ENCODE results near the gene MINK1. TPM values are rescaled to one million over a fixed set of nuclear protein-coding genes. Genes with fewer than 3 reads are reported as not detected.
A peak's percentile ranks its signal among the peaks of the same experiment; 100 is the strongest.

Gene MINK1
- total and polyA plus RNA-seq, 10 of the 15 experiments (the other 5 are each of a cell fraction or from before 2014, with no cell fraction given) = 0.08 to 55.6 (median 15.0) TPM

DNA sequence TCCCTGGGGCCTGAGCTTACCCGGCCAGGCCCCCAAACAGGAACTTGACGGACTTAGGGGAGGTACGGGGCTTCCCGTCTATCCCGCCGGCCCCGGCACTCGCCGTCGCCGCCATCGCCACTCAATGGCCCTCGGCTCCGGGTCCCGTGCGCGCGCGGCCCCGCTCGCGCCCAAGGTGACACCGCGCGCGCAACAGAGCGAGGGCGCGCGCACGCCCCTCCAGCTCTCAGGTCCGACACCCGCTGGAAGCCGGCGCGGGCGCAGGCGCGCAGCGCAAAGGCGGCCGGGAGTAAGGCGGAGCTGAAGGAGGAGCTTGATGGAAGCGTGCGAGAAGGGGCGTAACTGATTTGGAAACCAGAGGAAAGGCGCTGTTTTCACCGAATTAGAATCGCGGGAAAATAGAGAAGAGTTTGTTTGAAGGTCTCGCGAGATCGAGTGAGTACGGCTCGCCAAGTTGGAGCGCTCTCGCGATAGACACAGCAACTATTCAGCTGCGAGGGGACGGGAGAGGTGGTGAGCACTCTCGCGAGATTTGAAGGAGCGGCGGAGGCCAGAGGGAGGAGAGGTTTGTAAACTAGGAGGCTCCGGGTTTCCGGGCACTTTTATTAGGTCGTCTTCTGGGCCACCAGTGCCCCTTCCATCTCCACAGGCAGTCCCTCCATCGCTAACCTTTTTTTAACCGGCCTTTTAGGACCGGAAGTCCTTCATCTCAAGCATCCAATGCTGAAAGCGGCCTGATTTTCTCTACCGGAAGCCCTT, 106.8 kb downstream of the MINK1 start, which contains the start of the genes RNF167 and SLC25A11 (continued):
- TF ChIP-seq, protein P1, sequence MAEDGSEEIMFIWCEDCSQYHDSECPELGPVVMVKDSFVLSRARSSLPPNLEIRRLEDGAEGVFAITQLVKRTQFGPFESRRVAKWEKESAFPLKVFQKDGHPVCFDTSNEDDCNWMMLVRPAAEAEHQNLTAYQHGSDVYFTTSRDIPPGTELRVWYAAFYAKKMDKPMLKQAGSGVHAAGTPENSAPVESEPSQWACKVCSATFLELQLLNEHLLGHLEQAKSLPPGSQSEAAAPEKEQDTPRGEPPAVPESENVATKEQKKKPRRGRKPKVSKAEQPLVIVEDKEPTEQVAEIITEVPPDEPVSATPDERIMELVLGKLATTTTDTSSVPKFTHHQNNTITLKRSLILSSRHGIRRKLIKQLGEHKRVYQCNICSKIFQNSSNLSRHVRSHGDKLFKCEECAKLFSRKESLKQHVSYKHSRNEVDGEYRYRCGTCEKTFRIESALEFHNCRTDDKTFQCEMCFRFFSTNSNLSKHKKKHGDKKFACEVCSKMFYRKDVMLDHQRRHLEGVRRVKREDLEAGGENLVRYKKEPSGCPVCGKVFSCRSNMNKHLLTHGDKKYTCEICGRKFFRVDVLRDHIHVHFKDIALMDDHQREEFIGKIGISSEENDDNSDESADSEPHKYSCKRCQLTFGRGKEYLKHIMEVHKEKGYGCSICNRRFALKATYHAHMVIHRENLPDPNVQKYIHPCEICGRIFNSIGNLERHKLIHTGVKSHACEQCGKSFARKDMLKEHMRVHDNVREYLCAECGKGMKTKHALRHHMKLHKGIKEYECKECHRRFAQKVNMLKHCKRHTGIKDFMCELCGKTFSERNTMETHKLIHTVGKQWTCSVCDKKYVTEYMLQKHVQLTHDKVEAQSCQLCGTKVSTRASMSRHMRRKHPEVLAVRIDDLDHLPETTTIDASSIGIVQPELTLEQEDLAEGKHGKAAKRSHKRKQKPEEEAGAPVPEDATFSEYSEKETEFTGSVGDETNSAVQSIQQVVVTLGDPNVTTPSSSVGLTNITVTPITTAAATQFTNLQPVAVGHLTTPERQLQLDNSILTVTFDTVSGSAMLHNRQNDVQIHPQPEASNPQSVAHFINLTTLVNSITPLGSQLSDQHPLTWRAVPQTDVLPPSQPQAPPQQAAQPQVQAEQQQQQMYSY (CRISPR knock-in tag; IDR thresholded peaks at IDR 0.05) = no peak
- TF ChIP-seq ESRRA (IDR thresholded peaks at IDR 0.05; ENCODE audit: low read length) (peak; percentile 88), KDM1A (IDR thresholded peaks at IDR 0.05; ENCODE audit: borderline replicate concordance) (no peak), BCL11A (IDR thresholded peaks at IDR 0.05; ENCODE audit: low read depth, low read length) (no peak), SRF (IDR thresholded peaks at IDR 0.05; ENCODE audit: low read depth in 2 of 2, low read length in 2 of 2) (no peak), ZSCAN29 (IDR thresholded peaks at IDR 0.05) (0 out of 2 replicates have a peak, but pooled peaks have one; percentile 52), PML (IDR thresholded peaks at IDR 0.05; ENCODE audit: low read length) (no peak), RFX5 (IDR thresholded peaks at IDR 0.05; ENCODE audit: low read depth, low read length) (no peak), TARDBP (IDR thresholded peaks at IDR 0.05; ENCODE audit: borderline replicate concordance) (no peak)
- TF ChIP-seq, protein P2, sequence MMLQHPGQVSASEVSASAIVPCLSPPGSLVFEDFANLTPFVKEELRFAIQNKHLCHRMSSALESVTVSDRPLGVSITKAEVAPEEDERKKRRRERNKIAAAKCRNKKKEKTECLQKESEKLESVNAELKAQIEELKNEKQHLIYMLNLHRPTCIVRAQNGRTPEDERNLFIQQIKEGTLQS (IDR thresholded peaks at IDR 0.05; ENCODE audit: borderline replicate concordance, extremely low read depth, low read depth, low read length) = no peak
- TF ChIP-seq, protein P3, sequence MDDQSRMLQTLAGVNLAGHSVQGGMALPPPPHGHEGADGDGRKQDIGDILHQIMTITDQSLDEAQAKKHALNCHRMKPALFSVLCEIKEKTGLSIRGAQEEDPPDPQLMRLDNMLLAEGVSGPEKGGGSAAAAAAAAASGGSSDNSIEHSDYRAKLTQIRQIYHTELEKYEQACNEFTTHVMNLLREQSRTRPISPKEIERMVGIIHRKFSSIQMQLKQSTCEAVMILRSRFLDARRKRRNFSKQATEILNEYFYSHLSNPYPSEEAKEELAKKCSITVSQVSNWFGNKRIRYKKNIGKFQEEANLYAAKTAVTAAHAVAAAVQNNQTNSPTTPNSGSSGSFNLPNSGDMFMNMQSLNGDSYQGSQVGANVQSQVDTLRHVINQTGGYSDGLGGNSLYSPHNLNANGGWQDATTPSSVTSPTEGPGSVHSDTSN (IDR thresholded peaks at IDR 0.05; ENCODE audit: insufficient replicate concordance, low read depth, low read length) = no peak
- TF ChIP-seq, protein P4, sequence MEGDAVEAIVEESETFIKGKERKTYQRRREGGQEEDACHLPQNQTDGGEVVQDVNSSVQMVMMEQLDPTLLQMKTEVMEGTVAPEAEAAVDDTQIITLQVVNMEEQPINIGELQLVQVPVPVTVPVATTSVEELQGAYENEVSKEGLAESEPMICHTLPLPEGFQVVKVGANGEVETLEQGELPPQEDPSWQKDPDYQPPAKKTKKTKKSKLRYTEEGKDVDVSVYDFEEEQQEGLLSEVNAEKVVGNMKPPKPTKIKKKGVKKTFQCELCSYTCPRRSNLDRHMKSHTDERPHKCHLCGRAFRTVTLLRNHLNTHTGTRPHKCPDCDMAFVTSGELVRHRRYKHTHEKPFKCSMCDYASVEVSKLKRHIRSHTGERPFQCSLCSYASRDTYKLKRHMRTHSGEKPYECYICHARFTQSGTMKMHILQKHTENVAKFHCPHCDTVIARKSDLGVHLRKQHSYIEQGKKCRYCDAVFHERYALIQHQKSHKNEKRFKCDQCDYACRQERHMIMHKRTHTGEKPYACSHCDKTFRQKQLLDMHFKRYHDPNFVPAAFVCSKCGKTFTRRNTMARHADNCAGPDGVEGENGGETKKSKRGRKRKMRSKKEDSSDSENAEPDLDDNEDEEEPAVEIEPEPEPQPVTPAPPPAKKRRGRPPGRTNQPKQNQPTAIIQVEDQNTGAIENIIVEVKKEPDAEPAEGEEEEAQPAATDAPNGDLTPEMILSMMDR (IDR thresholded peaks at IDR 0.05 in 2 of 3, conservative IDR thresholded peaks at IDR 0.05 in 1 of 3; ENCODE audit: control insufficient read depth in 2 of 3, extremely low read depth in 1 of 3, insufficient read depth in 1 of 3, low read depth in 3 of 3, low read length in 3 of 3) = no peak
- TF ChIP-seq, protein P5, sequence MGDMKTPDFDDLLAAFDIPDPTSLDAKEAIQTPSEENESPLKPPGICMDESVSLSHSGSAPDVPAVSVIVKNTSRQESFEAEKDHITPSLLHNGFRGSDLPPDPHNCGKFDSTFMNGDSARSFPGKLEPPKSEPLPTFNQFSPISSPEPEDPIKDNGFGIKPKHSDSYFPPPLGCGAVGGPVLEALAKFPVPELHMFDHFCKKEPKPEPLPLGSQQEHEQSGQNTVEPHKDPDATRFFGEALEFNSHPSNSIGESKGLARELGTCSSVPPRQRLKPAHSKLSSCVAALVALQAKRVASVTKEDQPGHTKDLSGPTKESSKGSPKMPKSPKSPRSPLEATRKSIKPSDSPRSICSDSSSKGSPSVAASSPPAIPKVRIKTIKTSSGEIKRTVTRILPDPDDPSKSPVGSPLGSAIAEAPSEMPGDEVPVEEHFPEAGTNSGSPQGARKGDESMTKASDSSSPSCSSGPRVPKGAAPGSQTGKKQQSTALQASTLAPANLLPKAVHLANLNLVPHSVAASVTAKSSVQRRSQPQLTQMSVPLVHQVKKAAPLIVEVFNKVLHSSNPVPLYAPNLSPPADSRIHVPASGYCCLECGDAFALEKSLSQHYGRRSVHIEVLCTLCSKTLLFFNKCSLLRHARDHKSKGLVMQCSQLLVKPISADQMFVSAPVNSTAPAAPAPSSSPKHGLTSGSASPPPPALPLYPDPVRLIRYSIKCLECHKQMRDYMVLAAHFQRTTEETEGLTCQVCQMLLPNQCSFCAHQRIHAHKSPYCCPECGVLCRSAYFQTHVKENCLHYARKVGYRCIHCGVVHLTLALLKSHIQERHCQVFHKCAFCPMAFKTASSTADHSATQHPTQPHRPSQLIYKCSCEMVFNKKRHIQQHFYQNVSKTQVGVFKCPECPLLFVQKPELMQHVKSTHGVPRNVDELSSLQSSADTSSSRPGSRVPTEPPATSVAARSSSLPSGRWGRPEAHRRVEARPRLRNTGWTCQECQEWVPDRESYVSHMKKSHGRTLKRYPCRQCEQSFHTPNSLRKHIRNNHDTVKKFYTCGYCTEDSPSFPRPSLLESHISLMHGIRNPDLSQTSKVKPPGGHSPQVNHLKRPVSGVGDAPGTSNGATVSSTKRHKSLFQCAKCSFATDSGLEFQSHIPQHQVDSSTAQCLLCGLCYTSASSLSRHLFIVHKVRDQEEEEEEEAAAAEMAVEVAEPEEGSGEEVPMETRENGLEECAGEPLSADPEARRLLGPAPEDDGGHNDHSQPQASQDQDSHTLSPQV (IDR thresholded peaks at IDR 0.05) = no peak
- TF ChIP-seq, protein P6, sequence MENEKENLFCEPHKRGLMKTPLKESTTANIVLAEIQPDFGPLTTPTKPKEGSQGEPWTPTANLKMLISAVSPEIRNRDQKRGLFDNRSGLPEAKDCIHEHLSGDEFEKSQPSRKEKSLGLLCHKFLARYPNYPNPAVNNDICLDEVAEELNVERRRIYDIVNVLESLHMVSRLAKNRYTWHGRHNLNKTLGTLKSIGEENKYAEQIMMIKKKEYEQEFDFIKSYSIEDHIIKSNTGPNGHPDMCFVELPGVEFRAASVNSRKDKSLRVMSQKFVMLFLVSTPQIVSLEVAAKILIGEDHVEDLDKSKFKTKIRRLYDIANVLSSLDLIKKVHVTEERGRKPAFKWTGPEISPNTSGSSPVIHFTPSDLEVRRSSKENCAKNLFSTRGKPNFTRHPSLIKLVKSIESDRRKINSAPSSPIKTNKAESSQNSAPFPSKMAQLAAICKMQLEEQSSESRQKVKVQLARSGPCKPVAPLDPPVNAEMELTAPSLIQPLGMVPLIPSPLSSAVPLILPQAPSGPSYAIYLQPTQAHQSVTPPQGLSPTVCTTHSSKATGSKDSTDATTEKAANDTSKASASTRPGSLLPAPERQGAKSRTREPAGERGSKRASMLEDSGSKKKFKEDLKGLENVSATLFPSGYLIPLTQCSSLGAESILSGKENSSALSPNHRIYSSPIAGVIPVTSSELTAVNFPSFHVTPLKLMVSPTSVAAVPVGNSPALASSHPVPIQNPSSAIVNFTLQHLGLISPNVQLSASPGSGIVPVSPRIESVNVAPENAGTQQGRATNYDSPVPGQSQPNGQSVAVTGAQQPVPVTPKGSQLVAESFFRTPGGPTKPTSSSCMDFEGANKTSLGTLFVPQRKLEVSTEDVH (IDR thresholded peaks at IDR 0.05; ENCODE audit: low read depth, partially characterized antibody) = peak; percentile 83
